HG03175 (cell line): ENCODE data around the gene AIM2.
A peak's percentile ranks its signal among the peaks of the same experiment; 100 is the strongest.
"Not testable (repeated sequence)": the region's sequence is repeated elsewhere in the genome, so short reads cannot be mapped to it uniquely, and the experiment has no call there.

Source experiments
- ATAC-seq: cut with Tn5 transposase; IDR thresholded peaks from one replicate; pipeline ENCODE4 v1.9.1; 2021; ENCODE audit warnings: mild to moderate bottlenecking, moderate library complexity; ENCODE audit not compliant: unreplicated experiment

AIM2 gene

GRCh38 chr1:159081626-159082025 is 5.1 kb upstream of the AIM2 start:
- ATAC-seq = no peak

- ATAC-seq = no peak
Measured at GRCh38 chr1:159079525-159079924, 3.0 kb upstream of the AIM2 start.

- ATAC-seq = peak; percentile 74
Measured at GRCh38 chr1:159077120-159077961, 775 bp upstream of the AIM2 start.

- ATAC-seq = no peak
Measured at GRCh38 chr1:159071970-159072582, 4.5 kb downstream of the AIM2 start.

GRCh38 chr1:159068886-159069285 is 7.7 kb downstream of the AIM2 start:
- ATAC-seq = no peak

GRCh38 chr1:159067699-159068621 is 8.6 kb downstream of the AIM2 start:
- ATAC-seq = peak; percentile 89

- ATAC-seq = no peak
Measured at GRCh38 chr1:159066108-159066507, 10.5 kb downstream of the AIM2 start.

- ATAC-seq = no peak
Measured at GRCh38 chr1:159065106-159065505, 11.5 kb downstream of the AIM2 start.

GRCh38 chr1:159058751-159059150 is 17.8 kb downstream of the AIM2 start:
- no peak for ATAC-seq

GRCh38 chr1:159056069-159056698 is 20.4 kb downstream of the AIM2 start:
- ATAC-seq = no peak

- no peak for ATAC-seq
Measured at GRCh38 chr1:159055181-159055641, 21.4 kb downstream of the AIM2 start.

GRCh38 chr1:159054427-159054826 is 22.1 kb downstream of the AIM2 start:
- ATAC-seq = no peak

- ATAC-seq = no peak
Measured at GRCh38 chr1:159051436-159051835, 25.1 kb downstream of the AIM2 start.

GRCh38 chr1:159046486-159046885 is 30.1 kb downstream of the AIM2 start:
- ATAC-seq = not testable (repeated sequence)

GRCh38 chr1:159040893-159041724 is 35.5 kb downstream of the AIM2 start:
- ATAC-seq = no peak

GRCh38 chr1:159040206-159040605 is 36.4 kb downstream of the AIM2 start:
- no peak for ATAC-seq

- ATAC-seq = no peak
Measured at GRCh38 chr1:159030877-159031447, 45.6 kb downstream of the AIM2 start.

GRCh38 chr1:159030311-159030710 is 46.3 kb downstream of the AIM2 start:
- ATAC-seq = no peak

- ATAC-seq = not testable (repeated sequence)
Measured at GRCh38 chr1:159026841-159027240, 49.7 kb downstream of the AIM2 start.
